ENCODE measurements around the gene FOXN3.

Gene FOXN3

GRCh38 chr14:89187501-89187900, 229.5 kb downstream of the FOXN3 start:
- no peak for DNase-seq

DNA sequence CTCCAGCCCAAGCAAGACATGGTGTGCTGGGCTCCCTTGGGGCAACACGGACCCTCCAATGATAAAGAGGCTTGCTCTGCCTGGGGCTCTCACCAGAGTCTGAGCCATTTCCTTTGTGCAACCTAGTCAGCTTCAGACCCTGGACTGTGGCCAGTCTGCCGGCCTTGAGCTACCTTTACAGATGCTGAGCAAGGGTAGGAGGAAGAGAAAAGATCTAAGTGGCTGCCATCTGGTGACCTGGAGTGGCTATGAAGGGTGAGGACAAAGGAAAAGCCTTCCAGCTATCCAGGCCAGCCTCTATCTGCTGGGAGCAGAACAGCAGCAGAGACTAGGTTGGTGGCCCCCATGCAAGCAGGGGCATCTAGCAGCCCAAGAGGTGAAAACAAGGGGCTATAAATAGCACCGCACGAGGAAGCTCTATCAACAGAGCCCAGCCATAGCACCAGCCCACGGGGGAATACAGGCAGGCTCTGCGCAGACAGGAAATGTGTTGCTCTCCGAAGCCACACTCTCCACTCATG, 230.1 kb downstream of the FOXN3 start:
- no peak for DNase-seq

DNA sequence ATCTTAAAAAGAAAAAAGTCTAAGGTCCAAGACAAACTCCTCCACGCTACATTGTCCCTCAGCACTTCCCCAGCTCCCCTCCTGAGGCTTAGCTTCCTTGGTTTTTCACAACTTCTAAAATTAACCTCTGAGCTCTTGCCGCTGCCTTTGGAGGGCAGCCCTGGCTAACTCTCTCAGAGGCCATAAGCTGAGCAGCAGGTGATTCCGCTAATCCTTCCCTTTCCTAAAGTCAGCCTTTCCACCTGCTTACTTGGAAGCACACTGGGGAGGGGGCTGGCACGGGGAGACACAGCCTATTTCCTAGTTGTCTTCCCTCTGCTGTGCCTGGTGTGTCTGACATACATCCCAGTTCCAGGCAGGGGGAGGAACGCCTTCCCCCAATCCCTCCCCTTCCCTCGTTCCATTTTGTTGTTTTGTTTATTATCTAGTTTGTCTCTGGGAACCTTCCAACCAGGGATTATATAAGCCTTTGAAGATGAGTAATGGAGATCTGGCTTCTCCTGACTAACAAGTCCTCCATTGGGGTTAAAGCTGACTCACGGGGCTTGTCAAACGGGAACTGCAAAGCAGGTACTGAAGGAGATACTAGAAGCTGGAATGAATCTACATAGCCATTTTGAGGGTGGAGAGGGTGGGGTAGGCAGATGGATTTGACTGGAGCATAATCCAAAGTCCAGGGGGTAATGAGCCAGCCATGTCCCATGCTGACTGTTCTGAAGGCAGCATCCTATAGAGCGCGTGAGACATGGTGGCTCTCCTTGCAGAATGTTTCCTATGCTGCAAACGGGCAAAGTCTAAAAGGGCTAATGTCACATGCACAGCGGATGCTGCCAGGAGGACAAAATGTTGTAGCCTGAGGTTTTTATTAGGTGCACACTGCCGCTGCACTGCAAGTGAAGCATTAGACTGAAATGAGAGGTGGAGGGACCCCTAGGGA, 230.8 kb downstream of the FOXN3 start:
- DNase-seq: no peak

DNA sequence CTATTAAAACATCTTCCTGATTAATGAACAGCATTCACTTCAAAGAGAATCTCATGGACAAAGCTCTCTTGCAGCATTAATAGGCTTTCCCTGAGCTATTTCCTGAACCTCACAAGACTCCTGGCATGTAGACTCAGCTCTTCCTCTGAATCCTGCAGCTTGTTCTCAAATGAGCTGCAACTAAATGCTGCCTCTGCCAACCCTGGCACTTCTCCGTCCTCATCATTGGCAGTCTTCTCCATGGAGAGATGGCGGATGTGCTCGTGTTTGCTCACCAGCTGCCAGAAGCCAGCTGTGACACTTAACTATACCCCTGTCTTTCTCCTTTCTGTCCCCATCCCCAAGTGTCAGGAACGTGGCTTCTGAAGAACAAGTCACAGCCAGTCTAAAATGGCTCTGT, 232.1 kb downstream of the FOXN3 start:
- DNase-seq: no peak

- no peak for DNase-seq
Observed at GRCh38 chr14:89182326-89182725, 234.7 kb downstream of the FOXN3 start.

DNA sequence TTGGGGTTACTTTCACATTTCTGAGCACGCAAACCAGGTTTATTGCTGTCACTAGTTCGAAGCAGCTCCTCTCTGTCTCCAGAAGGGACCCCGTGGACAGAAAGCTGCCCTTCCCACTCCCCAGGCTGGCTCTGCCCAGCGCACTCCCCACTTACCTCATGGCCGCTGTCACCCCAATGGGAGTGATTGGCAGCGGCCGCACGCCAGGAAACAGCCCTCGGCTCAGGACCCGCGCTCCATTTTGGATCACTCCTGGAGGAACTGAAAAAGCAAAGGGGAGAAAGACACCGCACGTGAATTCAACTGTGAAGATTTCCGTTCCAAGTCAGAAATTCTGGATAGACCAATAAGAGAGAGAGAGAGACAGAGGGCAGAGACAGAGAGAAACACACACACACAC, 236.5 kb downstream of the FOXN3 start:
- DNase-seq: no peak

DNA sequence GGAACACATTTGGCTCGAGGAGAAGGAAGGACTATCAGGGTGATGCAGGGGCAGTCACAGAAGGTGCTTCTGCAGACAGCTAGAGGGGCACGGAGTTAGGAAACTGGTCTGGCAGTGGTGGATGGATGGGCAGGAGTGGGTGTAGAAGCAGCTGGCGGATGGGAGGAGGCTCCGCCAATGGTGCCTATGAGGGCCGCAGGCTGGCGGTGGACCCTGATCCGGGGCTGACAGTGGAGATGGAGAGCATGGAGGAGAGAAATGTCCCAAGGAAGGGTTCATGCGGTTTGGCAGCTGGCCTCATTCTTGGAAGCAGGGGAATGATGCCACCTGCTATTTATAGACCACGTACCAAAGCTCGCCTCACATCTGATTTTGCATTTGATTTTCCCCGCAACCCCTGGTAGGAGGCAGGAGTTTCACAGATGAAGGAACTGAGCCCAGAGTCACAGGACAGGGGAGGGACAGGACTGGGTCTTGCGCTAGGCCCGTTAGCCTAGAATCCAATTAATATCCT, 237.1 kb downstream of the FOXN3 start:
- no peak for DNase-seq

GRCh38 chr14:89178800-89179535, 238.1 kb downstream of the FOXN3 start:
- peak; percentile 30 for DNase-seq

DNA sequence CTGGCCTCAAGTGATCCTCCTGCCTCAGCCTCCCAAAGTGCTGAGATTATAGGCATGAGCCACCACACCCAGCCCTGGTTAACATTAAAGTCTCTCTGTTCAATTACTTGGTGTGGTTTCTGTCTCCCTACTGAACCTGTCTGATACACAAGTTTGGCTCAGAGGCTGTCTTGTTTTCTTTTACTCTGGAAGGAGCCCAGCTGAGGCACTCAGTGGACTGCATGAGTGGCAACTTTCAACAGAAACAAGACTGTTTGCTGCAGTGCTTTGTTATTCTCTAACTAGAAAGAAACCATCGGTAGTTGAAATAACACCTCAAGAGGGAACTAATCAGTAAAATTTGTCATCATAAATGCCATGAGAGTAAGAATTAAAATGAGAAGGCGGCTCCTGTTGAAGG, 238.7 kb downstream of the FOXN3 start:
- no peak for DNase-seq

DNA sequence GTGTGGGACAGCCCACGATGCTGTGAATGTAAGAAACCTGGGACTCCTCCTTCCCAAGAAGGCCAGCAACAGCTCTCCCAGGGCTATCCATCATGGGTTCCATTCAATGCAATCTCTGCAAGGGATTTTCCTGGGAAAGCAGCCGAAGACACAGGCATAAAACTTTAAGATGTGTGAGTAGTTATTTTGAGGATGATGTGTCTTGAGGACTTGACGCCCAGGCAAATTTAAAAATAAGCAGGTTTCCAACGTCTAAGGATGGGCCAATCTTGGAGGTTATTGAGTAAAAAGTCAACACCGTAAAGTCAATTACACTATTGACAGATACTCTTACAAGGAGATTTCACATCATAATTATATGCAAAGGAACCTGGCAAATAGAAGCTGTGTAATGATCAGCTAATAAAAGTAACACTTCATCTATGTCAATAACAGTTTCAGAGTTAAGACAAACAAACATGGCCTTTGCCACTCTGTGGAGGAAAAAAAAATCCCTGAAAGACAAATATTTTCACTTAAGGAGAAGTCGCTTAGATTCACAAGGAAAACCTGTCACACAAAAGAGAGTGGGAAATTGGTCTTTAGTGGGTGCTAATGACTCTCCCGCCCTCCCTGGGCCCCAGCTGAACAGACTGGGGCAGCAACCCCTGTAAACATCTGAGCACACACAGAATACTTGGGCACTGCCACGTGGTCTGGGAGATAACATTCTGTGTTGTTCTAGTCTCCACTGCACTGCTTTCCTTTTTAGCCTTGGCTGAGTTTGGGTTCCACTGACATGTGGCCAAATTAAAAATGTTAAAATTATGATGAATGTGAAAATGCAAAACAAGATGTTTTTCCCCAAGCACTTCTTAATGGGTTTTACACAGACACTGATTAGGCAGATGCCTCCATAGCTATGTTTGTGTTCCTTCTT, 240.9 kb downstream of the FOXN3 start:
- no peak for DNase-seq

DNA sequence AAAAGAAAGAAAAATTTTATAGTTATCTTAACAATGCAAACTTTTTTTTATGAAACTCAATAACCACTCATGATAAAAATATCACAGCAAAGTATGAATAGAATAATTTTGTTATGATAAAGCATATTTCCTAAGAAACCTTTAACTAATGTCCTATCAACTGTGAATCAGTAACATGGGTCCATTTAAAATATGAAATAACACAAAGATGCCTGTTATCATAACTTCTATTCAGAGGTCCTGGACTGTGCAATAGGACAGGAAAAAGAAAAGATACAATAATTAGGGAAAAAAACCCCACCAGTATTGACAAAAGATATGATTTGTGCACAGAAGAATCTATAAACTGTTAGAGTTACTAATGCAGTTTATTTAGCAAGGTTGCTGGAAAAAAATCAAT, 245.4 kb downstream of the FOXN3 start:
- no peak for DNase-seq

GRCh38 chr14:89171168-89171567, 245.9 kb downstream of the FOXN3 start:
- DNase-seq: no peak

DNA sequence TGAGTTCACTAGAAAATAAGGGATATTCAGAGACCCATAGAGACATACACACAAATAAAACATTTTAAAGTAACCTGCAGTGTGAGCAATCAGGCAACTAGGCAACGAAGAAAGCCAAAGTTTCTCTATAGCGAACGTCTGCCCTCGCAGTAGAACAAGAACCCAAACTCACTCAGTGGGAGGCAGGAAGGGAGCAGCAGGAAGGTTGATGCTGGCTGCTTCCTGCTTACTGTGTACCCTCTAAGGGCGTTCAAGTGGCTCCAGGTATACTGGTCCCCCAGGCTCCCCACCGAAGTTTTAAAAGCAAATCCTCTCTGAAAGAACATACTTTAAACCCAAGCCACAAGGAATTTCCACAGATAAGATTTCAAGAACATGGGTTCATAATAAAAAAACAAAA, 249.3 kb downstream of the FOXN3 start:
- no peak for DNase-seq

DNA sequence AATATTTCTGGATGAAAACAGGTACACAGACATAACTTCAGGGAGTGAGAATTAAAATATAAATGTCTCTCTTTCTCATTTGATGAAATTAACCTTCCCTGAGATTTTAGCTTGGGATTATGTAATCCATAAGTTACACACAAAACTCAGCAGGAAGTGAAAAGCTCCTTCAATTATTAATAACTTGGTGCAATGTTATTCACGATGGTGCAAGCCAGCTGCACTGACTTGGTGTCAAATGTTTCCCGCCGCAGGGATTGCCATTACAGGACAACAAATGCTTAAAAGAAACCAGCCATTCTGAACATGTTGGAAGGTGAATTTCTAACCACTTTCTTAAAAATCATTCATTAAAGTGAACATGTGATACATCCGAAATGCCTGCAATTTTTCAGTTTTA, 250.4 kb downstream of the FOXN3 start:
- DNase-seq: no peak

DNA sequence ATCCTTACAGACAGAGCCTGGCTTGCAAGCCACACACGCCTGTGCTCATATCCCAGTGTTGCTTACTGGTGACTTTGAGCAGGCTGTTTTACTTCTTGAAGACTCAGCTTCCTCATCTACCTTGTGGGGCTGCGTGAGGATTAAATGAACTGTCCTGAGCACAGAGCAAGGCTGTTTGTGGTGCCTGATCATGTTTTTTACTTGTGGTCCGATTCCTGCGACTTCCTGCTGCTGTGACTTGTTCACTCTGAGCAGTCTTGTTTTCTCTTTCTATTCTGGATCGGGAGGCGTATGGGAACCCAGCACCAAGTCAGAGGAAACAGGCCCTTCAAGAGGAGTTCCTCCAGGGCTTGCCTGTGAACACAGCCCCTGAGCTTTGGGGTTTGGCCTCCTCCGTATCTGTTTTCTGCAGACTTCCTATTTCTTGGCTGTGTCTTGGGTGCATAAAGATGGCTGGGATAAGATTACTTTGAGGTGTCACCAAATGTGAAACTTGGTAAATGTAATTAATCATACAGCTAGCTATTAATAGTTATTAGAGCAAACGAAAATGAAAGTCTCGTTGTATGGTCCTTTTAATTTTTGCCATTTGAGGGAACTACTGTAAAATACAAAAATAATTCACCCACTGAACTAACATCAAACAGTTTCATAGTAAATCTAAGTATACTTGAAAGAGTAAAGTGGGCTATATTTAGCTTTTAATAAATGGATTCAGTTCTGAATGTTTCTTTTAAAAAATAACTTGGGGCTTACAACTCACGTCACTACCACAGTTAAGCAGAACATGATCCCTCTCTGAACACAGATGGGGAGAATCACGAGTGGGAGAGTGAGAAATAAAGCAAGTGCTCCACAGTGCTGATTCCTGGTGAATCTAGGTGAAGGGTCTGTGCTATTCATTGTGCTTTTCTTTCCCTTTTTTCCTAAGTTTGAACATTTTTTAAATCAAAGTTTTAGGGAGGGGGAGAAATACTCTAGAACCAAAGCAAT, 251.5 kb downstream of the FOXN3 start:
- no peak for DNase-seq

GRCh38 chr14:89164168-89165073, 252.6 kb downstream of the FOXN3 start:
- DNase-seq: no peak

GRCh38 chr14:89163031-89163636, 253.9 kb downstream of the FOXN3 start:
- no peak for DNase-seq

DNA sequence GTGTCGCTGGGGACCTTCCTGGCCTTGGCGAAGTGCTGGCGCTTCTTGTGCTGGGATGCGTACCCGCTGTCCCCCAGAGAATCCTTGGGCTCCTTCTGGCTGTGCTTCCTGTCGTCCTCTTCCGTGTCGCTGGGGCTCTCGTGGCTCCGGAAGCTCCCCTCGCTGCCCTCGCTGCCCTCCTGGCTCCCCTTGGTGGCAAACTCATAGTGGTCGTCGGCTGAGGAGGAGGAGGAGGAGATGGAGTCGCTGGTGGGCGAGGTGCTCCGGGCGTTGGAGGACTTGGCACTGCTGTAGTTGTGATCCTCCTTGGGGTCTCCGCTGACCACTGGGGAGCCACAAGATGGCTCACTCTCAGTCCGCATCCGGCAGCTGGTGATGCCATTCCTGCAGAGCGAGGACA, 254.4 kb downstream of the FOXN3 start:
- no peak for DNase-seq

- DNase-seq: no peak
Observed at GRCh38 chr14:89160437-89160836, 256.6 kb downstream of the FOXN3 start.

DNA sequence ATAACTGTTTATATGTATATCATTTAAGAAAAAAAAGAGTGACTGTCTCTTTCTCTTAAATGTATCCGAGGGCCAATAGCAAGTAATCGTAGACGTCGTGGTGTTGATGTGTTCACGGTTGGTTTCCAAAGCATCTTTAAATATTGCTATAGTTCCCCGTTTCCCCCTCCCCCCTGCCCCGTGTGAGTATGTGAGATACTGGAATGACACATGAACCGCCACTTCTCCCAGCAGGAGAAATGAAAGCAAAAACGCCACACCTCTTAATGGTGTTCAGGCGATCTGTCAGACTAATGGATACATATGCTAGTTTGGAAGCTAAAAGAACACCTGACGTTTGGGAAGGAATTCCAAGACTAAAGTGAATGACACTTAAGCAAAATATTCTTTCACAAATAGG, 258.3 kb downstream of the FOXN3 start:
- no peak for DNase-seq

Measured in kidney glomerular epithelial cell (primary cell).